PC-3 (cell line): ENCODE results near the gene NFATC2. TPM values are rescaled to one million over a fixed set of nuclear protein-coding genes. Genes with fewer than 3 reads are reported as not detected.

Experiments used
- ATAC-seq: fragments of 200-7000 bp; cut with Tn5 transposase; 2 replicates; pipeline ENCODE4 v1.9.1; 2020; ENCODE audit warnings: mild to moderate bottlenecking, moderate library complexity
- BruUV-seq: library from RNA; stranded (reverse); fragments of 400-500 nt; replicated peaks from 2 replicates; lab custom pipeline; 2021; lab: Mats Ljungman, UMichigan
- CTCF ChIA-PET: fragments of 300-600 bp; sonication (Branson Sonifier 250); formaldehyde crosslinking; loops from one replicate; lab custom pipeline; 2022; ENCODE audit warnings: antibody characterized with exemption; lab: Charles Lee
- POLR2A ChIA-PET: fragments of 300-600 bp; sonication (Branson Sonifier 250); formaldehyde crosslinking; loops from one replicate; lab custom pipeline; 2022; ENCODE audit warnings: antibody characterized with exemption; ENCODE audit not compliant: unreplicated experiment; lab: Charles Lee
- DNase-seq: peaks from one replicate; pipeline ENCODE4 v3.0.0-alpha.2; 2015
- H2AFZ ChIP-seq: fragments of 300-600 bp; sonication (generic); 2 replicates; pipeline ENCODE4 v1.6.0; 2016; ENCODE audit warnings: antibody characterized with exemption, low read length
- H3F3A ChIP-seq: fragments of 300-600 bp; sonication (generic); one replicate; pipeline ENCODE4 v1.6.0; 2017; ENCODE audit warnings: antibody characterized with exemption, low read length, control low read depth, mild to moderate bottlenecking; ENCODE audit not compliant: unreplicated experiment
- H3K27ac ChIP-seq: fragments of 300-600 bp; sonication (generic); 2 replicates; pipeline ENCODE4 v1.5.1; 2016; ENCODE audit warnings: mild to moderate bottlenecking, low read length
- H3K27me3 ChIP-seq: fragments of 300-600 bp; sonication (generic); 2 replicates; pipeline ENCODE4 v1.6.1; 2016; ENCODE audit warnings: low read length, mixed read lengths
- H3K36me3 ChIP-seq: fragments of 300-600 bp; sonication (generic); 2 replicates; pipeline ENCODE4 v1.6.1; 2016; ENCODE audit warnings: low read depth, mixed run types, low read length, mixed read lengths
- H3K4me1 ChIP-seq: fragments of 300-600 bp; sonication (generic); 2 replicates; pipeline ENCODE4 v1.5.1; 2016; ENCODE audit warnings: low read length; ENCODE audit not compliant: insufficient read depth
- H3K4me2 ChIP-seq: fragments of 300-600 bp; sonication (generic); 2 replicates; pipeline ENCODE4 v1.6.0; 2016; ENCODE audit warnings: low read length
- H3K4me3 ChIP-seq: fragments of 300-600 bp; sonication (generic); 2 replicates; pipeline ENCODE4 v1.5.1; 2016; ENCODE audit warnings: mild to moderate bottlenecking, low read length, mixed read lengths
- H3K79me2 ChIP-seq: fragments of 300-600 bp; sonication (generic); 2 replicates; pipeline ENCODE4 v1.6.1; 2017; ENCODE audit warnings: low read length, mixed read lengths
- H3K9ac ChIP-seq: fragments of 300-600 bp; sonication (generic); 2 replicates; pipeline ENCODE4 v1.6.0; 2016; ENCODE audit warnings: mild to moderate bottlenecking, low read length
- H3K9me2 ChIP-seq: fragments of 300-600 bp; sonication (generic); replicated peaks from 2 replicates; pipeline ENCODE4 v1.6.1; 2016; ENCODE audit warnings: mixed run types, low read length, mixed read lengths
- H3K9me3 ChIP-seq: fragments of 300-600 bp; sonication (generic); 2 replicates; pipeline ENCODE4 v1.6.1; 2016; ENCODE audit warnings: low read length, mixed read lengths
- H4K20me1 ChIP-seq: fragments of 300-600 bp; sonication (generic); 2 replicates; pipeline ENCODE4 v1.6.1; 2016; ENCODE audit warnings: low read length, mixed read lengths
- CTCF ChIP-seq: fragments of 300-600 bp; sonication (generic); conservative IDR thresholded peaks from 2 replicates; pipeline ENCODE4 v1.5.1; 2017; ENCODE audit warnings: antibody characterized with exemption, low read depth, mild to moderate bottlenecking, low read length
- EZH2 ChIP-seq: fragments of 300-600 bp; sonication (generic); IDR thresholded peaks from one replicate; pipeline ENCODE4 v1.6.1; 2017; ENCODE audit warnings: antibody characterized with exemption, mild to moderate bottlenecking, low read length; ENCODE audit not compliant: unreplicated experiment
- EZH2phosphoT487 ChIP-seq: fragments of 300-600 bp; sonication (generic); IDR thresholded peaks from 2 replicates; pipeline ENCODE4 v1.6.1; 2018; ENCODE audit warnings: mild to moderate bottlenecking, antibody characterized with exemption, low read length, borderline replicate concordance
- intact Hi-C: fragments of 100-400 bp; cut with micrococcal nuclease; formaldehyde crosslinking; loops from 2 replicates; pipeline ENCODE4 v1.9.0; 2023
- total RNA-seq: library from RNA; depleted of rRNA; stranded (reverse); fragments of >200 nt; gene quantifications from 2 replicates; pipeline ENCODE4 v1.2.3, GENCODE V29; 2014

The NFATC2 gene
- total RNA-seq, 1 experiment from 2014 or later: 12.9 TPM

DNA sequence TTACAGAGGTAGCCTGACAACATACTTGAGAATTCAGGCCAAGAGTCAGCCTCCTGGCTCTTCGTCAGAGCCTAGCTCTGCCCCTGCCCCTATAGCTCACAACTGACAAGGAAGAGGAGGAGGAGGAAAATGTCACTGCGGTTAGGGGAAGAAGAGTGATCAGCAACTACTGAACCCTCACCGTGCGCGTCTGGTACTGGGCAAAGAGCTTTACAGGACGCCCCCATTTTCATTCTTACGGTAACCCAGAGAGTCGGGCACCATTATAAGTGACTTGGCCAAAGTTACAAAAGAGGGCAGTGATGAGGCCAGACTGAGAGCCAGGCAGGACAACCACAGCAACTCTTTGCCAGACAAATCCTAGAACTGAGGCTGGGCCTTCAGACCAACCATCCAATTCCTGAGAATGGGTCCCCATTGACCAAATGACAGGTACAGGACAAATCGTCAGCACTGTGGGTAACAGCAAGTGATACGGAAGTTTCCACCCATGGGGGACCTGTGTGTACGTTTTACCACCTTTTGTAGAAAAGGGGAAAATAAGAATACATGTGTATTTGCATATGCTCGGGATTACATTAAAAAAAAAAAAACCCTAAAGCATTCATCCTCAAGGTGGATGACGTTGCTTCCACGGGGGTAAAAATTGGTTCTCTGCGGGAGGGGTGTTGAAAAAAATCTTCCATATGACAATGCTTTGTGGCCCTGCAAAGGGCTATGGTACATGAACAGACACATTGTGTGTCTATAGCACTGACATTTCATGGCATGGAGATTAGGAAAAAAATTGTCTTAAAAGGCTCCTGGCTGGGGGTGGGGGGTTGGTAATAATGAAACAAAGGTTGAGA is 118.0 kb downstream of the NFATC2 start:
- ChIA-PET CTCF (no interaction called here), POLR2A (no interaction called here)
- Histone ChIP-seq H3K36me3 (no peaks in the 10 kb centered on the region), H3K27ac (no peak overlapping the region), H3K27me3 (no peaks in the 10 kb centered on the region), H3K9me3 (no peaks in the 10 kb centered on the region), H4K20me1 (no peaks in the 10 kb centered on the region), H3F3A (no peaks in the 10 kb centered on the region), H2AFZ (no peak overlapping the region), H3K9me2 (no peaks in the 10 kb centered on the region), H3K4me3 (no peak overlapping the region), H3K4me1 (peaks cover 11% of the 10 kb centered on the region), H3K79me2 (no peaks in the 10 kb centered on the region), H3K4me2 (no peak overlapping the region), H3K9ac (no peak overlapping the region)
- no TSS peak for BruUV-seq
- no peak for DNase-seq
- ATAC-seq: no peak
- no peak for TF ChIP-seq EZH2
- no peak for TF ChIP-seq CTCF
- TF ChIP-seq EZH2phosphoT487: no peak
- intact Hi-C loops: no loop called here

DNA sequence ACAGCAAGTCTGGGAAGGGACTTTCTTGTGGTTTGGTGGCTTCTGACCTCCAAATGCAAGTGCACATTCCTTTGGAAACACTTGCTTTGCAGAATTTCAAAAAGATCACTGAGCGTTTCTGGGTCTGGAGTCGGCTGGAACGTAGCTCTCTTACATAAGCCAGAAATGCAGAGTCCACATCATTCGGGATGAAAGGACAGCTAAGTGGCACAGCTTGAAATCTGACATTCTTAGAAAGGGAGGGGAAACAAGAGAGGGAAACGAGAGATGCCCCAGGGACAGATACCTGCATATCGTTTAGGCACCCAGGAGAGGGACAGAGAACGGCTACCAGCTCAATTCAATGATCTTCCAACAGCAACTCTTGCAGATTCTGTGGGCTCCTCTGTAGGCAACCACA is 118.7 kb downstream of the NFATC2 start:
- no peak for TF ChIP-seq CTCF
- TF ChIP-seq EZH2: no peak
- TF ChIP-seq EZH2phosphoT487: no peak
- ATAC-seq: no peak
- no peaks in the 10 kb centered on the region for H3K27me3 ChIP-seq
- ChIA-PET CTCF (interaction anchor here (0.6 to 0.7 kb wide), 2 partner anchors 33 to 430 kb away, joined by 3 to 16 read pairs; no protein-coding TSS in a partner anchor), POLR2A (no interaction called here)
- intact Hi-C loops: no loop called here
- no peaks in the 10 kb centered on the region for H3F3A ChIP-seq
- no peaks in the 10 kb centered on the region for H3K9me2 ChIP-seq
- no peak overlapping the region for H3K9ac ChIP-seq
- H4K20me1 ChIP-seq: no peaks in the 10 kb centered on the region
- no peaks in the 10 kb centered on the region for H3K36me3 ChIP-seq
- no peak overlapping the region for H3K4me2 ChIP-seq
- no TSS peak for BruUV-seq
- H3K27ac ChIP-seq: no peak overlapping the region
- no peak overlapping the region for H3K4me3 ChIP-seq
- no peak for DNase-seq
- H3K4me1 ChIP-seq: peaks cover 12% of the 10 kb centered on the region
- H2AFZ ChIP-seq: no peak overlapping the region
- H3K9me3 ChIP-seq: no peaks in the 10 kb centered on the region
- H3K79me2 ChIP-seq: no peaks in the 10 kb centered on the region

DNA sequence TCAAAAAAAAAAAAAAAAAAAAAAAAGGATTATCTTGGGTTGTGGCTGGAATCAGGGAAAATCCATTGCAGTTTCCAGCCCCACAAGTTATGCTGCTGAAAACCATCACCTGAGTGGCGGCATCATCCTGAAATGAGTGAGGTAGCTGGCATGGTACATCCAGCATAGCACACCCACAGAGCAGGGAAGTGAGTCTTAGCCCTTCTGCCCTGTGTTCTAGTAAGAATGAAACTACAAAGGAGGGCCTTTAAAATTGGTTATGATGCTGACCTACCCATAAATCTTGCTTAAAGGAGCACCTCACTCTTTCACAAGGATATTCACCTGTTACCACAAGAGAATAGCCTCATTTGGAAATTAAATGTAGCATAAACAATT is 119.2 kb downstream of the NFATC2 start:
- intact Hi-C loops: no loop called here
- Histone ChIP-seq H3K27me3 (no peaks in the 10 kb centered on the region), H3F3A (no peaks in the 10 kb centered on the region), H2AFZ (no peak overlapping the region), H3K79me2 (no peaks in the 10 kb centered on the region), H3K4me1 (peaks cover 12% of the 10 kb centered on the region), H3K9me3 (no peaks in the 10 kb centered on the region), H3K27ac (no peak overlapping the region), H3K9ac (no peak overlapping the region), H3K4me3 (no peak overlapping the region), H3K36me3 (no peaks in the 10 kb centered on the region), H3K9me2 (no peaks in the 10 kb centered on the region), H3K4me2 (no peak overlapping the region), H4K20me1 (no peaks in the 10 kb centered on the region)
- no TSS peak for BruUV-seq
- ChIA-PET CTCF (interaction anchor here (0.5 to 0.7 kb wide), 3 partner anchors 33 to 430 kb away, joined by 3 to 16 read pairs (median 5); no protein-coding TSS in a partner anchor), POLR2A (no interaction called here)
- DNase-seq (no peak), ATAC-seq (no peak)
- TF ChIP-seq CTCF (no peak), EZH2 (no peak), EZH2phosphoT487 (no peak)
